Progenitor cell of endocrine pancreas (in vitro differentiated cells): ENCODE measurements around the gene PRKX. TPM values are rescaled to one million over a fixed set of nuclear protein-coding genes. Genes with fewer than 3 reads are reported as not detected.
"Not testable (repeated sequence)": the region's sequence is repeated elsewhere in the genome, so short reads cannot be mapped to it uniquely, and the experiment has no call there.

ENCODE experiments used
- DNase-seq: peaks from one replicate; pipeline ENCODE4 v3.0.0; 2021; ENCODE audit warnings: low spot score; ENCODE audit not compliant: unreplicated experiment
- H3K27ac Mint-ChIP-seq: 2 replicates; pipeline ENCODE4 v1.8.0; 2021; ENCODE audit warnings: mild to moderate bottlenecking, moderate library complexity, mixed read lengths
- H3K27me3 Mint-ChIP-seq: 2 replicates; pipeline ENCODE4 v1.8.0; 2021; ENCODE audit warnings: mixed read lengths
- H3K36me3 Mint-ChIP-seq: 2 replicates; pipeline ENCODE4 v1.8.0; 2022; ENCODE audit warnings: mixed read lengths; ENCODE audit not compliant: insufficient read depth
- H3K4me1 Mint-ChIP-seq: 2 replicates; pipeline ENCODE4 v1.8.0; 2021; ENCODE audit warnings: low read depth, mixed read lengths
- H3K4me3 Mint-ChIP-seq: 2 replicates; pipeline ENCODE4 v1.8.0; 2021; ENCODE audit warnings: low read depth, mild to moderate bottlenecking, moderate library complexity, mixed read lengths
- H3K9me3 Mint-ChIP-seq: 2 replicates; pipeline ENCODE4 v1.8.0; 2021; ENCODE audit warnings: low read depth, mixed read lengths
- total RNA-seq: library from RNA; stranded (reverse); gene quantifications from 2 replicates; pipeline ENCODE4 v1.2.1, GENCODE V29; 2021
- TF ChIP-seq, protein P1 (sequence below): fragments of 200-600 bp; sonication (generic); IDR thresholded peaks from one replicate; pipeline ENCODE4 v1.5.0; 2021; ENCODE audit warnings: antibody characterized with exemption, mild to moderate bottlenecking; ENCODE audit not compliant: unreplicated experiment

The PRKX gene
- total RNA-seq, 1 donor from 2014 or later: 54.0 TPM

DNA sequence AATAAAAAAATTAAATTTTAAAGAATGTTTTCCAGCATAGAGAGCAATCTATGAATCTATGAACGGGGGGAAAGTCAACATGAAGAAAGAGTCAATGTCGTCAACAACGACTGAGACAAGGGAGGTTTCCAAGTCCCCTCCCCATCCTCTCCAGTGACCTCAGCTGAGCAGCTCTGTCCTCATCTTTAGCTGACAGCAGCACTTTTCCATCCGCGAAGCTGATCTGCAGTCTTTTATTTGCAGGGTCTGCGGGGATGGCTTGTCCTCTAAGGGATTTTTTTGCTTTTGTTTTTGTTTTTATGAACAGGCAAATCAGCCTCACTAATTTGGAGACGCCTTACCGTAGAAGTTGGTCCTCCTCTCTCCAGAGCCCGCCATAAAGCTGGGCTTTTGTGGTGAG is 46.5 kb downstream of the PRKX start:
- Mint-ChIP-seq H3K4me1 (peaks cover 2% of the 10 kb centered on the region), H3K4me3 (no peak overlapping the region), H3K9me3 (no peaks in the 10 kb centered on the region), H3K27me3 (no peaks in the 10 kb centered on the region), H3K27ac (no peak overlapping the region), H3K36me3 (peaks cover 22% of the 10 kb centered on the region)
- no peak for DNase-seq
- TF ChIP-seq, protein P1, sequence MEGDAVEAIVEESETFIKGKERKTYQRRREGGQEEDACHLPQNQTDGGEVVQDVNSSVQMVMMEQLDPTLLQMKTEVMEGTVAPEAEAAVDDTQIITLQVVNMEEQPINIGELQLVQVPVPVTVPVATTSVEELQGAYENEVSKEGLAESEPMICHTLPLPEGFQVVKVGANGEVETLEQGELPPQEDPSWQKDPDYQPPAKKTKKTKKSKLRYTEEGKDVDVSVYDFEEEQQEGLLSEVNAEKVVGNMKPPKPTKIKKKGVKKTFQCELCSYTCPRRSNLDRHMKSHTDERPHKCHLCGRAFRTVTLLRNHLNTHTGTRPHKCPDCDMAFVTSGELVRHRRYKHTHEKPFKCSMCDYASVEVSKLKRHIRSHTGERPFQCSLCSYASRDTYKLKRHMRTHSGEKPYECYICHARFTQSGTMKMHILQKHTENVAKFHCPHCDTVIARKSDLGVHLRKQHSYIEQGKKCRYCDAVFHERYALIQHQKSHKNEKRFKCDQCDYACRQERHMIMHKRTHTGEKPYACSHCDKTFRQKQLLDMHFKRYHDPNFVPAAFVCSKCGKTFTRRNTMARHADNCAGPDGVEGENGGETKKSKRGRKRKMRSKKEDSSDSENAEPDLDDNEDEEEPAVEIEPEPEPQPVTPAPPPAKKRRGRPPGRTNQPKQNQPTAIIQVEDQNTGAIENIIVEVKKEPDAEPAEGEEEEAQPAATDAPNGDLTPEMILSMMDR: no peak

DNA sequence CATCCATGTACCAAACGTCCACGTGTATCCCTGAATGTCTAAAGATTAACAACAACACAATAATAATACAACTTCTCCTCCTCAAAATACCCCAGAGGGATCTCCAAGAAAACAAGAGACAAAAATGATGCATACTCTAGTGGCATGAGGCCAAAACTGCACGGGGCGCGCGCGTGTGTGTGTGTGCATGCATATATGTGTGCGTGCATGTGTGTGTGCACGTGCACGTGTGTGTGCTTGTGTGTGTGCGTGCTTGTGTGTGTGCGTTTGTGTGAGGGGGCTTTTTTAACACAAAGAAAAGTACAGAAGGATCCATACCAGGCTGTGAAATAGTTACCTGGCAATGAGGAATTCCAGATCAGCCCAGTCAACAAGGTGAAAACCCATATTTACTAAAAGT is 48.5 kb downstream of the PRKX start:
- Mint-ChIP-seq H3K9me3 (no peaks in the 10 kb centered on the region), H3K4me1 (peaks cover 6% of the 10 kb centered on the region), H3K4me3 (no peak overlapping the region), H3K27ac (no peak overlapping the region), H3K27me3 (no peaks in the 10 kb centered on the region), H3K36me3 (peaks cover 20% of the 10 kb centered on the region)
- TF ChIP-seq, protein P1: no peak
- DNase-seq: no peak

DNA sequence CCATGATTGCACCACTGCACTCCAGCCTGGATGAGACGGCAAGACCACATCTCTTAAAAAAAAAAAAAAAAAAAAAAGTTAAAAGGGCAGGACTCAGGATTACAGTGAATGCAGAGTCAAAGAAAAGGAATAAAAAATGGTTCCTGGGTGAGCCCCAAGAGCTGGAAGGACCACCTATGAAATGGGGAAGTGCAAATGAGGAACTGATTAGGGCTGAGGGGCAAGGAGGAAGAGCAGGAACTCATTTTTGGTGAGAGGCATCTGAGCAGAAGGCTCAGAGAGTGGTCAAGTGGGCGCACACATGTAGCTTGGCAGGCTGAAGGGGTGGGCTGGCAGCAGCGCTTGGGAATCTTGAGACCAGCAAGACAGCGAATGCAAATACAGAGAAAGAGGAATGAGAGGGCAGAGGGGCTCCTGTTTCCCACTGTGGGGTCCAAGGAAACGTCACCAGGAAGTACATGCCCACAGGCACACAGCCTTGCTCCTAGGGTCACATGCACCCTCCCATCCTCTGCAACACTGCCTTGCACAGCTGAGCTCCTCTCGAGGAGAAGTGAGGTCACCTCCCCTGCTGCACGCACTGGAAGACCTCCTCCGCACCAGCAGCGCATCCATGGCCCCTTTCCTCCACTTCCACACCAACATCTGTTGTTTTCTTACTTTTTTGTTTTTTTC is 49.7 kb downstream of the PRKX start:
- peaks cover 13% of the 10 kb centered on the region for H3K36me3 Mint-ChIP-seq
- H3K4me1 Mint-ChIP-seq, H3K27ac Mint-ChIP-seq, DNase-seq, H3K4me3 Mint-ChIP-seq, H3K9me3 Mint-ChIP-seq, H3K27me3 Mint-ChIP-seq: not testable (repeated sequence)

DNA sequence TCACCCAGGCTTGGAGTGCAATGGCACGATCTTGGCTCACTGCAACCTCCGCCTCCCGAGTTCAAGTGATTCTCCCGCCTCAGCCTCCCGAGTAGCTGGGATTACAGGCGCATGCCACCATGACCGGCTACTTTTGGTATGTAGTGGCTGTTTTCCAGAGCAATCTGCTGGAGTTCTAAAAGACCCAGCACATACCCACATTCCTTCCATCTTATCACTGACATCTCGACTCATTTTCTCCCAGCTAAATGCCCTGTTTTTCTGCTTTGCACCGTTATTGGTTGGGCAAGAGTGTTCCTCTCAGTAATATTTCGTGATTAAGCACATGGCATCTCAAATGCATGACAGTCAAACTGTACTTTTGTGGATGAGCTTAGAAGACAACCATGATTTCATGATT is 53.7 kb downstream of the PRKX start:
- peaks cover 9% of the 10 kb centered on the region for H3K36me3 Mint-ChIP-seq
- H3K4me3 Mint-ChIP-seq: no peak overlapping the region
- TF ChIP-seq, protein P1: no peak
- H3K4me1 Mint-ChIP-seq: peaks cover 6% of the 10 kb centered on the region
- no peak overlapping the region for H3K27ac Mint-ChIP-seq
- no peaks in the 10 kb centered on the region for H3K9me3 Mint-ChIP-seq
- no peak for DNase-seq
- H3K27me3 Mint-ChIP-seq: no peaks in the 10 kb centered on the region

DNA sequence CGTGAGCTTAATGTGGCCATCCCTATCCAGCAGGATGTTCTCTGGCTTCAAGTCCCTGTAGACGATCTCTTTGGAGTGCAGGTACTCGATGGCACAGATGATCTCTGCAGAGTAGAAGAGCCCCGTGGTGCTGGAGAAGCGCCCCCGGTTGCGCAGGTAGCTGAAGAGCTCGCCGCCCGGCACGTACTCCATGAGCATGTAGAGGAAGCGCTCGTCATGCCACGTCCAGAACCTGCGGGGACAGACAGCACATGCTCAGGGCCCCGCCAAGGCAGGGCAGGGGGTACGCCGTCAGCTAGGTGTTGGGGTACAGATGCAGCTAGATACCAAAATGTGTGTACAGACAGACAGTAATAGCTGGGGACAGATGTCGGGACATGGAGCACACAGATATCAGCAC is 58.3 kb downstream of the PRKX start:
- TF ChIP-seq, protein P1: no peak
- no peak overlapping the region for H3K27ac Mint-ChIP-seq
- H3K9me3 Mint-ChIP-seq: no peaks in the 10 kb centered on the region
- no peak for DNase-seq
- H3K27me3 Mint-ChIP-seq: no peaks in the 10 kb centered on the region
- no peak overlapping the region for H3K4me3 Mint-ChIP-seq
- H3K36me3 Mint-ChIP-seq: peaks cover 12% of the 10 kb centered on the region
- H3K4me1 Mint-ChIP-seq: no peaks in the 10 kb centered on the region

DNA sequence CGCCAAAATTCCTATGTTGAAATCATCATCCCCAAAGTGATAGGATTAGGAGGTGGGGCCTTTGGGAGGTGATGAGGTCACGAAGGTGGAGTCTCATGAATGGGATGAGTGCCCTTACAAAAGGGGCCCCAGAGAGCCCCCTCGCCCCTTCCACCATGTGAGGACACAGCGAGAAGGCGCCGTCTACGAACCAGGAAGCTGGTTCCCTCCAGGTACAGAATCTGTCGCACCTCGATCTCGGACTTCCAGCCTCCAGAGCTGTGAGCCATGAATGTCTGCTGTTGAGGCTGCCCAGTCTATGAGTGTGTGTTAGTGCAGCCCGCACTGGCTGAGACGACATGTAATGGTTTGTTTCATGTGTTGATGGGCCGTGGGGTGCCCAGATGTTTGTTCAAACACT is 60.3 kb downstream of the PRKX start:
- Mint-ChIP-seq H3K9me3 (no peaks in the 10 kb centered on the region), H3K27ac (no peak overlapping the region), H3K36me3 (peaks cover 7% of the 10 kb centered on the region), H3K4me1 (no peaks in the 10 kb centered on the region), H3K27me3 (no peaks in the 10 kb centered on the region), H3K4me3 (no peak overlapping the region)
- TF ChIP-seq, protein P1: no peak
- no peak for DNase-seq
